Astrocyte of the spinal cord (primary cell): ENCODE measurements around the gene SLC40A1.

Experiments used
- DNase-seq: peaks from one replicate; pipeline ENCODE4 v3.0.0; 2011; ENCODE audit warnings: low read depth, low spot score
- H3K4me3 ChIP-seq: 2 replicates; pipeline ENCODE4 v1.5.1; 2011; ENCODE audit warnings: low read depth, mild to moderate bottlenecking, low read length, moderate library complexity
- CTCF ChIP-seq: IDR thresholded peaks from 2 replicates; pipeline ENCODE4 v1.5.1; 2012; ENCODE audit warnings: low read depth, mild to moderate bottlenecking, low read length, inconsistent platforms
- in situ Hi-C: cut with HindIII; loops from 2 replicates; pipeline ENCODE4 v1.10.0; 2017; ENCODE audit warnings: low sequenced_read_pairs

Gene SLC40A1

GRCh38 chr2:189552991-189553404, 27.6 kb downstream of the SLC40A1 start:
- DNase-seq = no peak
- in situ Hi-C loops = no loop called here
- TF ChIP-seq CTCF = no peak
- no peak overlapping the region for H3K4me3 ChIP-seq

- H3K4me3 ChIP-seq = no peak overlapping the region
- in situ Hi-C loops = no loop called here
- no peak for TF ChIP-seq CTCF
- DNase-seq = no peak
These were observed 28.1 kb downstream of the SLC40A1 start for GRCh38 chr2:189552334-189552990.

- in situ Hi-C loops = no loop called here
- no peak for TF ChIP-seq CTCF
- no peak overlapping the region for H3K4me3 ChIP-seq
- DNase-seq = no peak
These were observed 28.8 kb downstream of the SLC40A1 start for GRCh38 chr2:189551808-189552207.

GRCh38 chr2:189549449-189549832, 31.1 kb downstream of the SLC40A1 start:
- no peak for TF ChIP-seq CTCF
- no peak overlapping the region for H3K4me3 ChIP-seq
- in situ Hi-C loops = no loop called here
- DNase-seq = peak; percentile 61

- no peak overlapping the region for H3K4me3 ChIP-seq
- peak; percentile 26 for DNase-seq
- TF ChIP-seq CTCF = no peak
- in situ Hi-C loops = no loop called here
These were observed 31.7 kb downstream of the SLC40A1 start for GRCh38 chr2:189548666-189549448.

GRCh38 chr2:189545418-189545817, 35.2 kb downstream of the SLC40A1 start:
- no peak for TF ChIP-seq CTCF
- no peak for DNase-seq
- H3K4me3 ChIP-seq = no peak overlapping the region
- in situ Hi-C loops = no loop called here
